GM12878 (cell line): ENCODE results near the gene APOBEC3H. TPM values are rescaled to one million over a fixed set of nuclear protein-coding genes. Genes with fewer than 3 reads are reported as not detected.

Source experiments
- ATF3 ChIP-seq: IDR thresholded peaks from 2 replicates; pipeline ENCODE4 v1.6.1; 2011; ENCODE audit warnings: low read depth, mild to moderate bottlenecking, low read length, moderate library complexity, borderline replicate concordance; ENCODE audit errors: extremely low read depth
- BCLAF1 ChIP-seq: fragments of 450-650 bp; IDR thresholded peaks from 2 replicates; pipeline ENCODE4 v1.6.1; 2017; ENCODE audit warnings: antibody characterized with exemption, mild to moderate bottlenecking, moderate library complexity
- BHLHE40 ChIP-seq, 2 experiments: fragments of 450-650 bp in 1 of 2; IDR thresholded peaks; 2 replicates each; pipeline ENCODE4 v1.6.1; 2011 to 2017; ENCODE audit warnings: low read depth in 2 of 2, borderline replicate concordance in 1 of 2, improper control_type of control experiment in 1 of 2, low read length in 1 of 2, mild to moderate bottlenecking in 1 of 2
- BRCA1 ChIP-seq: IDR thresholded peaks from 2 replicates; pipeline ENCODE4 v1.6.1; 2011; ENCODE audit warnings: low read depth, low read length, improper control_type of control experiment
- E4F1 ChIP-seq: fragments of 450-650 bp; IDR thresholded peaks from 2 replicates; pipeline ENCODE4 v1.6.1; 2018; ENCODE audit warnings: borderline replicate concordance, mild to moderate bottlenecking; ENCODE audit not compliant: partially characterized antibody
- IRF4 ChIP-seq: IDR thresholded peaks from 2 replicates; pipeline ENCODE4 v1.6.1; 2011; ENCODE audit warnings: low read depth, low read length
- RBBP5 ChIP-seq: fragments of 200-600 bp; sonication (generic); conservative IDR thresholded peaks from 2 replicates; pipeline ENCODE4 v1.6.1; 2016
- REST ChIP-seq: IDR thresholded peaks from 2 replicates; pipeline ENCODE4 v1.6.1; 2012; ENCODE audit warnings: mild to moderate bottlenecking, low read depth, low read length
- RUNX3 ChIP-seq: IDR thresholded peaks from 2 replicates; pipeline ENCODE4 v1.6.1; 2012; ENCODE audit warnings: low read length, inconsistent platforms
- WRNIP1 ChIP-seq: IDR thresholded peaks from 2 replicates; pipeline ENCODE4 v1.6.1; 2011; ENCODE audit warnings: low read depth, low read length, improper control_type of control experiment, borderline replicate concordance
- YY1 ChIP-seq: IDR thresholded peaks from 2 replicates; pipeline ENCODE4 v1.6.1; 2011; ENCODE audit warnings: low read depth, mild to moderate bottlenecking, low read length
- ZBTB11 ChIP-seq: fragments of 450-650 bp; formaldehyde crosslinking; IDR thresholded peaks from 2 replicates; pipeline ENCODE4 v1.5.0; 2022; ENCODE audit warnings: mild to moderate bottlenecking, missing genetic modification characterization
- ZNF207 ChIP-seq: fragments of 450-650 bp; IDR thresholded peaks from 2 replicates; pipeline ENCODE4 v1.6.1; 2014; ENCODE audit warnings: antibody characterized with exemption, mild to moderate bottlenecking, borderline replicate concordance
- polyA plus RNA-seq, 11 experiments: library from polyadenylated mRNA; depleted of rRNA in 4 of 11; unstranded in 6 of 11; stranded (reverse) in 5 of 11; fragments of >200 nt; fragmentation: Nextera tagmentation in 4 of 11; fragmentation: Illumina TruSeq in 1 of 11; extraction: Ambion mirVana in 4 of 11; extraction: Trizol in 1 of 11; gene quantifications; 1 replicate in 1 of 11; 2 replicates in 10 of 11; pipeline versions ENCODE4 v1.2.1 to v1.2.3, GENCODE V29; 2011 to 2016; ENCODE audit warnings: inconsistent platforms in 2 of 11, missing spikeins in 2 of 11, low read depth in 1 of 11
- total RNA-seq, 4 experiments: library from RNA; depleted of rRNA in 3 of 4; stranded (reverse); fragments of >200 nt in 3 of 4; fragmentation: Illumina TruSeq in 1 of 4; extraction: Trizol in 1 of 4; gene quantifications; 2 replicates each; pipeline versions ENCODE4 v1.2.1 to v1.2.3, GENCODE V29; 2013 to 2021

The APOBEC3H gene
- total and polyA plus RNA-seq, 10 of the 15 experiments (the other 5 are each of a cell fraction or from before 2014, with no cell fraction given): 7.5 to 23.0 (median 14.8) TPM

- TF ChIP-seq ATF3: no peak
- no peak for TF ChIP-seq WRNIP1
- TF ChIP-seq BCLAF1: no peak
- peak in 1 of 2 experiments; percentile 64; a peak in 2 of 4 replicates for TF ChIP-seq BHLHE40 (IDR thresholded peaks at IDR 0.05; ENCODE audit: borderline replicate concordance in 1 of 2, low read depth in 2 of 2, low read length in 1 of 2)
- no peak for TF ChIP-seq E4F1
- TF ChIP-seq REST: no peak
- no peak for TF ChIP-seq ZNF207
- no peak for TF ChIP-seq RBBP5
- TF ChIP-seq RUNX3: peak; percentile 78
- no peak for TF ChIP-seq YY1
- TF ChIP-seq BRCA1: no peak
- TF ChIP-seq IRF4: no peak
- no peak for TF ChIP-seq ZBTB11 (CRISPR knock-in tag)
Measured at GRCh38 chr22:39097098-39098020, at the start of gene APOBEC3H (continued).
